Erythroblast (primary cell): ENCODE measurements around the gene SHOC1.

Experiments
- GATA1 ChIP-seq: IDR thresholded peaks from 2 replicates; pipeline ENCODE4 v1.6.1; 2011; ENCODE audit warnings: low read depth, mild to moderate bottlenecking, control low read depth, low read length, moderate library complexity
- POLR2A ChIP-seq: IDR thresholded peaks from 2 replicates; pipeline ENCODE4 v1.6.1; 2011; ENCODE audit warnings: mild to moderate bottlenecking, low read length

GRCh38 chr9:111839387-111839786 lies 44.6 kb upstream of the SHOC1 start:
- TF ChIP-seq POLR2A = no peak
- TF ChIP-seq GATA1 = no peak
